SK-N-MC (cell line): ENCODE results near the gene ACSS2.

Source experiments
- EZH2 ChIP-seq: fragments of 200-600 bp; sonication (generic); IDR thresholded peaks from one replicate; pipeline ENCODE4 v1.6.1; 2017; ENCODE audit warnings: antibody characterized with exemption
- POLR2AphosphoS5 ChIP-seq: IDR thresholded peaks from 2 replicates; pipeline ENCODE4 v1.6.1; 2012; ENCODE audit warnings: mild to moderate bottlenecking, low read depth, low read length, borderline replicate concordance

GRCh38 chr20:34923414-34923813 is 47.0 kb downstream of the ACSS2 start:
- TF ChIP-seq EZH2 (no peak), POLR2AphosphoS5 (no peak)
